Globus pallidus (tissue), 1 donor: ENCODE measurements around the gene CAB39.

Experiments used
- DNase-seq: peaks from one replicate; pipeline ENCODE4 v3.0.0-alpha.2; 2015; ENCODE audit warnings: low spot score

Gene CAB39

GRCh38 chr2:230757476-230757875 lies 44.8 kb downstream of the CAB39 start:
- no peak for DNase-seq

- DNase-seq: no peak
Measured at GRCh38 chr2:230758566-230759480, 46.2 kb downstream of the CAB39 start.

DNA sequence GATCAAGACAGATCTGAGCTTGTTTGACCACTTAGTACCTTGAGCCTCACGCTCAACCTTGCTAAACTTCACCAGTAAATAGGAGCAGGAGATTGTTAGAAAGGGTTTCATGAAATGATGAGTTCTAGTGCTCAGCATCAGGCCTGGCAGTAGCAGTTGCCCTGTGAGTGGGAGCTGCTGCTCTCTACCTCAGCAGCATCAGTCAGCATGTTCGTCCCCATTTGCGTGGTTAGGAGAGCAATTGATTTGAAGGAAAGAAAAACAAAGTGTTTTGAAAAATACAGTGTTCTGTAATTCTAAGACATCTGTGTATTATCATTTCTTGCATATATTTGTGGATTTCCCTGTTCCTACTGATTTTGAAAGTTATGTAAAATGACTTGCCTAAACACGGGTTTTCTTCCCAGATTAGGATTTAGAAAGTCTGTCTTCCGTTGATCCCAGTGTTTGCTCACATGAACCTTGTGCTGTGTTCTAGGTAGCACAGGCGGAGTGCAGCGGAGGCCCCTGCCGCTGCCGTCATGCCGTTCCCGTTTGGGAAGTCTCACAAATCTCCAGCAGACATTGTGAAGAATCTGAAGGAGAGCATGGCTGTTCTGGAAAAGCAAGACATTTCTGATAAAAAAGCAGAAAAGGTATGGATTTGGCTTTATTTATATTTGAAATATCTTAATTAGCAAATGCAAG lies 47.0 kb downstream of the CAB39 start:
- no peak for DNase-seq

DNA sequence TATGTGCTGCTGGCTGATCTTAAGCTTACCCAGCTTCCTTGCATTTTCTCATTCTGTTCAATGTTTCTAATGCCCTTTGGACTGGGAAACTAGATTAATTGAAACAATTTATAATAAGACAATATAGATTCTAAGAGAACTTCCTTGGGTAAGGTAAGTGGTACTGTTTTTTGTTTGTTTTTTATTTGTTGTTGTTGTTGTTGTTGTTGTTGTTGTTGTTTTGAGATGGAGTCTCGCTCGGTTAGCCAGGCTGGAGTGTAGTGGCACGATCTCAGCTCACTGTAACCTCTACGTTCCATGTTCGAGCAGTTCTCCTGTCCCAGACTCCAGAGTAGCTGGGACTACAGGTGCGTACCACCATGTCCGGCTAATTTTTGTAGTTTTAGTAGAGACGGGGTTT lies 49.1 kb downstream of the CAB39 start:
- DNase-seq: no peak

- DNase-seq: no peak
Measured at GRCh38 chr2:230762317-230762896, 49.8 kb downstream of the CAB39 start.

- no peak for DNase-seq
Measured at GRCh38 chr2:230764346-230764745, 51.7 kb downstream of the CAB39 start.

- DNase-seq: no peak
Measured at GRCh38 chr2:230765611-230766300, 53.1 kb downstream of the CAB39 start.

DNA sequence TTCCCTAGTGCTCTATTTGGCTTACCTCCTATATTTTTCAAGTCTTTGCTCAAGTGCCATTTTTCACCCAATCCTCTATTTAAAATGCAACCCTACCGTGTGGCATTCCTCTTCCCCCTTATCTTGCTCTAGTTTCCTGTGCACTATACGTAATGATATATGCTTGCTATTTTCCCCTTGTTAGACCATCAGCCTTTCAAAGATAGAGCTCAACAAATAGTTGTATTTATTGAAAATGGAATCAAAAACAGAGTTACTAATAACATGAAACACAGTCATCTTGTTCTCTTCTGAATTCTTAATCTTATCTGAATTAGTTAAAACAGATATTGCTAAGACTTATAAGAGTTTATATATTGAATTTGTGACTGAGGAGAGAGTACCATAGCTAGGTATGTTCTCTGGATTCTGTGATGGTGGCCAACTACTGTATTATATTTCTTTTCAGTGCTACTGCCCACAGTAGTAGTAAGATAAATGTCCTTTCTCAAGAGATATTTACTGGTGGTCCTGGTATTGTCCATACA lies 55.3 kb downstream of the CAB39 start:
- DNase-seq: no peak

DNA sequence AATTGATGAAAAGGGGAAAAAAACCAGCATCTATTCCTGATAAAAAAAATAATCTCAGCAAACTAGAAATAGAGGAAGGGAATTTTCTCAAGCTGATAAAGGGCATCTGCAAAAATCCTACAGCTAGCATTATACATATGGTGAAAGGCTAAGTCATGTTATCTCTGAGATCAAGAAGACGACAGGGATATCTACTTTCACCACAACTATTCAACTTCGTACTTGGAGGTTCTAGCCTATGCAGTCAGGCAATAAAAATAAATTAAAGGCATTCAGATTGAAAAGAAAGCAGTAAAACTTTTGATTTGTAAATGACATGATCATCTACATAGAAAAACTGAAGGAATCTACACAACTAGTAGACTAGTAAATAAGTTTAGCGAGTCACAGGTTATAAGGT lies 58.2 kb downstream of the CAB39 start:
- DNase-seq: no peak

DNA sequence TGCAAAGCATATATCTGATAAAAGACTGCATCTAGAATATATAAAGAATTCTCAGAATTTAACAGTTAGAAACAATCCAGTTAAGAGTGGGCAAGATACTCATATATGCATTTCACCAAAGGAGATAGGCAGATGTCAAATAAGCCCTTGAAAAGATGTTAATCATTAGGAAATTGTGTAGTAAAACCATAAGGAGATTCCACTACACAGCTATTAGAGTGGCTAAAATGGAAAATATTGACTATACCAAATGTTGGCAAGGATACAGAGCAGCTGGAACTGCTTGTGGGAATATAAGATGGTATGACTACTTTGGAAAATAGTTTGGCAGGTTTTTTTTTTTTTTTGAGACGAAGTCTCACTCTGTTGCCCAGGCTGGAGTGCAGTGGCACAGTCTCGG lies 59.5 kb downstream of the CAB39 start:
- no peak for DNase-seq

DNA sequence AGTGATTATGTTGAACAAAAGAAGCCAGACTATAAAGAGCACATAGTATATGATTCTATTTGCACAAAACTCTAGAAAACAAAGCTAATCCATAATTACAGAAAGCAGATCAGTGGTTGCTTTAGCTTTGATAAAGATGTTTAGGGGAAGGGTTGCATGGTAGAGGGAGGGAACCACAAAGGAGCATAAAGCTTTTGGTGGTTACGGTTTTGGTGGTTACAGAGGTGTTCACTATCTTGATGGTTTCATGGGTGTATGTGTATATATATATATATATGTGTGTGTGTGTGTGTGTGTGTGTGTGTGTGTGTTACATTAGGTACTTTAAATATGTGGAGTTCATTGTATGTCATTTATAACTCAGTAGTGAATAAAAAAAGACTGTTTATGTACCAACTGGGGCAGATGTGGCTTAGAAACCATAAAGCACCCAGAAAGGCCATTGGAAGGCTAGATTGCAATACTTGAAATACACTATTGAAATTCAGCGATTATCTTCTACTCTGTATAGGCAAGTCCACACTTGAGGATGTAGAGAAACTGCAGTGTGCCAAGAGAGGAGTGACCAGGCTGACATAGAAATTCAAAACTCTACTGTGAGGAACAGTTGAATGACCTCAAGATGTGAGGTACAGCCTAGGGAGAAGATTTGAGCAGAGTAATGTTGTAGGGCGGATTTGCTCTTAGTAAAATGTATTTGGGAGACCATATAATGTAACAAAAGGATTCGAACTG lies 60.6 kb downstream of the CAB39 start:
- DNase-seq: no peak

DNA sequence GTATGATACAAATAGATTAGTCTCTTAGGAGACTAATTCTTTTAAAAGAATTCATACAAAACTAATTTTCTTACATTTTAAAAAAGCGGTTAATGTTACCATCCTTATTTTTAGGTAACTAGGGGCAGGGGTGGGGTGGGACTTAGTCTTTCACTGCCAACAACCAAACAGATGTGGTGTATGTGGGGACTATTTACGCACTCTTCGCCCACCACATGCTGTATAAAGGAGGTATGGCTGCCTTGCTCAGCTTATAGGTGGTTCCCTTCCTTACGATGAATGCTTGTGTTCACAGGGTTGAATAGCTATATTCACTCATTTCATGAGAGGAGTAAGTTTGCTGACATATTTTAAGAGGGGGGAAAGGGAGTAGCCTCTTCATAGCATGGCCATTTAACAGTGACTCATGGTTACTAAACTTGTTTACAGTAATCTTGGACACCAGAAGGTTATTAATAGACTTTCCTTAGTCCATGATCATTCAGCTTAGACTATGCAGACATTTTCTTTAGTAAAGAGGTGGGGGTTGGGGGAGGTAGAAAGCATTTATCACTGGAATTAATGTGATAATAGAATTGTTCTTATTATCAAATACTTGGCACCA lies 61.8 kb downstream of the CAB39 start:
- no peak for DNase-seq

DNA sequence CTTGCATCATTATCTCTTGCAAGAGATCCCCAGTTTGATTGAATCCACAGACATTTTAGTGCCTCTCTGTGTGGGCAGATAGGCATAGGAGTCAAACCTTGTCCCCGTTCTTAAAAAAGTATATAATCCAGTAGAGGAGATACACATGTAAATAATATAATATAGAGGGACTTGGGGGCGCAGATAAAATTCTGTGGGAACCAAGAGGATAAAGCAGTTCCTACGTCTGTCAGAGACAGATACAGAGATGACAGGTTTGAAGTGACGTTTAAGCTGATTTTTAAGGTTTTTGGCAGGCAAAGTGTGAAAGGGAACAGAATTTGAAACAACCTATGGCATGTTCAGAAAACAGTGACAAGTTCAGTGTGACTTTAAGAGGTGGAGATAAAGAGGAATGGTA lies 63.1 kb downstream of the CAB39 start:
- DNase-seq: no peak

DNA sequence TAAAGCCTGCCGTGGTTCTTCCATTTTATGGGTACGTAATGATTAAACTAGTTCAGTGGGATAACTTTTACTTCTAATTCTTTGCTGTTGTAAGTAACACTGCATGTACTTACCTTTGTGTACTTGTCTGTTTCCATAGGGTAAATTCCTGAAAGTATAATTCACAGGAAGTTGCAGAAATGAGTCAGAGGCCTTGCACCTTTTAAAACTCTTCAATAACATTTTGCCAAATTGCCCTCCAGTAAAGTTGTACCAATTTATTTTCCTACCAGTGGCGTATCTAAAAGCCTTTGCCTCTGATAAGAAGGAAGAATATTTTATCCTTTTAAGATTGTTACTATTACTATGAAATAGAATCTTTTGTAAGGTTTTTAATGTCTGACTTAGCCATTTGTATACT lies 65.1 kb downstream of the CAB39 start:
- no peak for DNase-seq

DNA sequence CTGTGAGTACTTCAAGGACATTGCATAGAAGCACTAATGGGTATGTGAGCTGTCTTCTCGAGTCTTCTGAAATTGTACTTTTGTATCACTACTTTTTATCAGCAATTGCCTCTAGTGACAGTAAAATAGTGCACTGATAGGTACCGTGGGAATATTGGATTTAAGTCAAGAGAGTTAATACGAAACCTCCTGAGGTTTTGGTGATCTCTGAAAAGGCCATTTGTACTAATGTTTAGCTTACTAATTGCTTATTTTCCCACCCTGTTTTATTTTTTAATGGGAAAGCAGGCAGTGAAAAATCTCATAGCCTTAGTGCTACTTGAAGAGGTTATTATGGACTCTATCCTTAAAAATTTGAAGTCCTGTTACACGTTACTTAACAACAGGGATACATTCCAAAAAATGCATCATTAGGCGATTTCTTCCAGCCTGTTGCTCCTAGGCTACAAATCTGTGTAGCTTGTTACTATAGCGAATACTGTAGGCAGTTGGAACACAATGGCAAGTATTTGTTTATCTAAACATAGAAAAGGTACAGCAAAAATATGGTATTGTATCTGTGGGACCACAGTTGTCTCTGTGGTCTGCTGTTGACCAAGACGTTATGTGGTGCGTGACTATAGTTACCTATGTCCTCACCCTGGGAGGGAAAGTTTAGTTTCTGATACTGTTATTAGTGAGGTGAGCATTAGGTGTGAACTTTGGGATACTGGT lies 65.9 kb downstream of the CAB39 start:
- DNase-seq: no peak

- no peak for DNase-seq
Measured at GRCh38 chr2:230779126-230779525, 66.5 kb downstream of the CAB39 start.

DNA sequence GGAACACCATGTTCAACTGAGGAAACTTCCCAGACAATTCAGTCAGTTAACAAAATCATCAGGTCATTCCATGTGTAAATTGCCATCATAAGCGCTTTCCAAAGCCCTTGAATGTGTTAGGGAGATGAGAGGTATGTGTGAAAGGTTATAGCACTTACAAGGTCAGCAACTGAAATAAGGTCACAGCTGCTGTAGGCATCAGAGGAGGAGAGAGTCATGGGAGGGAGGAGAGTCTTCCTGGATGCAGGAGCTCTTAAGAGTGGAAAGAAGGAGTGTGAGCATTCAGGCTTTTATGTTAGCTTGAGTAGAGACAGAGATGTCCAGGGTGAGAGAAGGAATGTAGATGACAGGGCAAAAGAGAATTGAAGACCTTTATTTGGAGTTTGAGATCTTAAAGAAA lies 67.0 kb downstream of the CAB39 start:
- DNase-seq: no peak

- DNase-seq: no peak
Measured at GRCh38 chr2:230781130-230781797, 68.6 kb downstream of the CAB39 start.

- DNase-seq: no peak
Measured at GRCh38 chr2:230783101-230783500, 70.5 kb downstream of the CAB39 start.

DNA sequence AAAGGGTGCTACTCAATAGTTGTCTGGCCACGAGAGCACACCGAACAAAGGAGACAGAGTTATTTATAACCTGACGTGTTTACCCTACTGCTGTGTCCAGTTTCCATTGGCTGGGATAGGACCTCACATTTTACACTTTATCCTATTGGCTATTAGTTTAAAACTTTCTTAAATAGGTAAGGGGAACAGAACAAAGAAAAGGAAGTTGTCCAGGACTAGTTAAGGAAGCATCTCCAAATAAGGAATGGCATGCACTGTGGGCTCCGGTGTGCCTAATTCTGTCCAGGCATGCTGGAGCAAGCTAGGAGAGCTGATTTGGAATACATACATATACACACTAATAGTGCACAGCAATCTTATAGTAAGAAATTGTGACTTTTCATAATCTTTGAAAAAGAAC lies 72.2 kb downstream of the CAB39 start:
- no peak for DNase-seq
